WI38 (cell line): ENCODE results near the gene PTRHD1.

Experiments
- H3K4me3 ChIP-seq: 2 replicates; pipeline ENCODE4 v1.5.1; 2011; ENCODE audit warnings: low read depth, mild to moderate bottlenecking, control low read depth, low read length
- CTCF ChIP-seq: IDR thresholded peaks from 2 replicates; pipeline ENCODE4 v1.5.1; 2012; ENCODE audit warnings: low read depth, mild to moderate bottlenecking, control low read depth, low read length

The PTRHD1 gene

GRCh38 chr2:24766609-24767008, 26.6 kb downstream of the PTRHD1 start:
- no peak overlapping the region for H3K4me3 ChIP-seq
- no peak for TF ChIP-seq CTCF

GRCh38 chr2:24763843-24764242, 29.3 kb downstream of the PTRHD1 start:
- H3K4me3 ChIP-seq = no peak overlapping the region
- no peak for TF ChIP-seq CTCF

GRCh38 chr2:24762518-24762917, 30.7 kb downstream of the PTRHD1 start:
- no peak for TF ChIP-seq CTCF
- H3K4me3 ChIP-seq = no peak overlapping the region

GRCh38 chr2:24761866-24762265, 31.3 kb downstream of the PTRHD1 start:
- TF ChIP-seq CTCF = no peak
- H3K4me3 ChIP-seq = no peak overlapping the region

GRCh38 chr2:24756789-24757188, 36.4 kb downstream of the PTRHD1 start:
- H3K4me3 ChIP-seq = no peak overlapping the region
- TF ChIP-seq CTCF = no peak

GRCh38 chr2:24754985-24755705, 38.0 kb downstream of the PTRHD1 start:
- no peak for TF ChIP-seq CTCF
- H3K4me3 ChIP-seq = no peak overlapping the region

GRCh38 chr2:24749069-24749691, 44.0 kb downstream of the PTRHD1 start:
- TF ChIP-seq CTCF = no peak

More at GRCh38 chr2:24749069-24749691, 44.0 kb downstream of the PTRHD1 start:
- no peak overlapping the region for H3K4me3 ChIP-seq
